Measurements from ENCODE around the gene CEACAM1.

GRCh38 chr19:42459926-42460325, 68.4 kb downstream of the CEACAM1 start:
- TF ChIP-seq, protein P1, sequence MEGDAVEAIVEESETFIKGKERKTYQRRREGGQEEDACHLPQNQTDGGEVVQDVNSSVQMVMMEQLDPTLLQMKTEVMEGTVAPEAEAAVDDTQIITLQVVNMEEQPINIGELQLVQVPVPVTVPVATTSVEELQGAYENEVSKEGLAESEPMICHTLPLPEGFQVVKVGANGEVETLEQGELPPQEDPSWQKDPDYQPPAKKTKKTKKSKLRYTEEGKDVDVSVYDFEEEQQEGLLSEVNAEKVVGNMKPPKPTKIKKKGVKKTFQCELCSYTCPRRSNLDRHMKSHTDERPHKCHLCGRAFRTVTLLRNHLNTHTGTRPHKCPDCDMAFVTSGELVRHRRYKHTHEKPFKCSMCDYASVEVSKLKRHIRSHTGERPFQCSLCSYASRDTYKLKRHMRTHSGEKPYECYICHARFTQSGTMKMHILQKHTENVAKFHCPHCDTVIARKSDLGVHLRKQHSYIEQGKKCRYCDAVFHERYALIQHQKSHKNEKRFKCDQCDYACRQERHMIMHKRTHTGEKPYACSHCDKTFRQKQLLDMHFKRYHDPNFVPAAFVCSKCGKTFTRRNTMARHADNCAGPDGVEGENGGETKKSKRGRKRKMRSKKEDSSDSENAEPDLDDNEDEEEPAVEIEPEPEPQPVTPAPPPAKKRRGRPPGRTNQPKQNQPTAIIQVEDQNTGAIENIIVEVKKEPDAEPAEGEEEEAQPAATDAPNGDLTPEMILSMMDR (IDR thresholded peaks at IDR 0.05) = no peak
- TF ChIP-seq POLR2A (IDR thresholded peaks at IDR 0.05) = no peak
